Testis (tissue), 3 donors: ENCODE data around the gene MYCBP. TPM values are rescaled to one million over a fixed set of nuclear protein-coding genes. Genes with fewer than 3 reads are reported as not detected.

ENCODE experiments used
- DNase-seq: peaks from one replicate; pipeline ENCODE4 v3.0.0-alpha.2; 2019
- H3K27ac ChIP-seq, 2 donors: fragments of 200-600 bp; sonication (generic); one replicate each; pipeline ENCODE4 v1.5.1; 2019
- H3K27me3 ChIP-seq: fragments of 200-600 bp; sonication (generic); one replicate; pipeline ENCODE4 v1.5.1; 2019
- H3K36me3 ChIP-seq: fragments of 200-600 bp; sonication (generic); one replicate; pipeline ENCODE4 v1.5.1; 2017; ENCODE audit warnings: low read depth; ENCODE audit errors: missing control alignments
- H3K4me1 ChIP-seq: fragments of 200-600 bp; sonication (generic); one replicate; pipeline ENCODE4 v1.5.1; 2019
- H3K4me3 ChIP-seq, 2 donors: fragments of 200-600 bp; sonication (generic); one replicate each; pipeline ENCODE4 v1.5.1; 2017 to 2019
- H3K9me3 ChIP-seq: fragments of 200-600 bp; sonication (generic); one replicate; pipeline ENCODE4 v1.5.1; 2017
- CTCF ChIP-seq, 3 experiments: fragments of 450-650 bp in 2 of 3; fragments of 200-600 bp in 1 of 3; sonication (generic) in 1 of 3; IDR thresholded peaks; one replicate each; pipeline ENCODE4 v1.5.1; 2016 to 2019; ENCODE audit warnings: antibody characterized with exemption in 3 of 3, mild to moderate bottlenecking in 2 of 3, moderate library complexity in 1 of 3
- POLR2A ChIP-seq: fragments of 450-650 bp; IDR thresholded peaks from one replicate; pipeline ENCODE4 v1.6.1; 2017; ENCODE audit warnings: antibody characterized with exemption, mild to moderate bottlenecking, moderate library complexity
- WGBS, 2 donors: methylation state at CpG; one replicate each; pipeline ENCODE4 v1.1.5; 2018; 5-methylcytosine and 5-hydroxymethylcytosine counted together
- intact Hi-C: fragments of 100-400 bp; cut with DNase I; formaldehyde crosslinking; loops from one replicate; pipeline ENCODE4 v1.15.1; 2023; ENCODE audit warnings: low total_unique reads
- polyA plus RNA-seq: library from polyadenylated mRNA; stranded (reverse); fragments of 350-450 nt; fragmentation: Illumina TruSeq; extraction: RNeasy Lipid Tissue Mini Kit (QIAGEN cat#74804); gene quantifications from one replicate; pipeline ENCODE4 v1.2.3, GENCODE V29; 2014; ENCODE audit warnings: low read depth, low replicate concordance; ENCODE audit not compliant: insufficient read depth
- total RNA-seq, 2 donors: library from RNA; depleted of rRNA; stranded (reverse); fragments of >200 nt; gene quantifications; one replicate each; pipeline ENCODE4 v1.2.3, GENCODE V29; 2016

Gene MYCBP
- total and polyA plus RNA-seq, 3 donors from 2014 or later, result 18.5 to 53.0 (median 24.3) TPM

- DNase-seq, result peak; percentile 100
- no peak for TF ChIP-seq CTCF (IDR thresholded peaks at IDR 0.05)
- no peak for TF ChIP-seq POLR2A
- Histone ChIP-seq H3K27ac (peak within 1 kb of the TSS; percentile 88 to 92), H3K4me3 (peak within 1 kb of the TSS; percentile 92 to 98), H3K9me3 (no peaks in the 10 kb centered on the region), H3K36me3 (no peaks in the 10 kb centered on the region), H3K27me3 (no peaks in the 10 kb centered on the region), H3K4me1 (peaks cover 15% of the 10 kb centered on the region)
- 0 to 1% methylated on average over 11 to 67 of the region's 70 CpGs for WGBS, 2 donors
- intact Hi-C loops, result no loop called here
Measured at GRCh38 chr1:38859561-38860453, 13.3 kb downstream of the MYCBP start, which contains the start of gene RRAGC. RRAGC (minus strand) TSS chr1:38859772; CDS start chr1:38859646, 126 bp downstream.

DNA sequence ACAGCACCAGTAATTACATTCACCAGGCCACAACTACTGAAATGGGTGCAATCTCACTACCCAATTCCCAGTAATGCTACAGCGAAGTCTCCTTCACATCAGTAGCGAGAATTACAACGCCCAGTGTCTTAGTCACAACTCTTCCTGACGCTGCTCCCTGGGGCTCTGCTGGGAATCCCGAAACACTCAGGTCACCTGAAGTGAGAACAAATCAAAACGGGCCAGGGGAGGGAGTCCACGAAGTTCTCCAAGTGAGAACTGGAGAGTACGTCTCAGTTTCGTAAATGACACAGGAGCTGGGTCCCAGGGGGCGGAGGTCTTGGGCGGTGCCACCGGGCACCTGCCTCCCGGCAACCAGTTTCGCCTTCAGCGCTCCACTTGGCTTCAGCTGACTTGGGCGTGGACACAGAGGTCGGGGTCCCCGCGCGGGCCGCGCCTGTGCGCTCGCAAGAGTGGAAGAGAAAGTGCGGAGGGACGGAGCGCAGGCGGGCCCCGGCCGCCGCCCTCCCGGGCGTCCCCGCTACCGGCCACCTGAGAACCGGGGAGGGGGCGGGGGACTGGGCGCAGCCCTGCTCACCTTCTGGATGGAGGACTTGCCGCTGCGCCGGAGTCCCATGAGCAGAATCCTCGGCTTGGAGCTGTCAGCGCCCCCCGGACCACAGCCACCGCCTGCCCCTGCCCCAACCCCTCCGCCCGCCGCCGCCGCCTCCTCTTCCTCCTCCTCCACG is 14.2 kb downstream of the MYCBP start:
- WGBS, 2 donors, result 0 to 2% methylated on average over 20 to 50 of the region's 51 CpGs
- peak overlapping the region; percentile 92 to 98 for H3K4me3 ChIP-seq
- intact Hi-C loops, result no loop called here

DNA sequence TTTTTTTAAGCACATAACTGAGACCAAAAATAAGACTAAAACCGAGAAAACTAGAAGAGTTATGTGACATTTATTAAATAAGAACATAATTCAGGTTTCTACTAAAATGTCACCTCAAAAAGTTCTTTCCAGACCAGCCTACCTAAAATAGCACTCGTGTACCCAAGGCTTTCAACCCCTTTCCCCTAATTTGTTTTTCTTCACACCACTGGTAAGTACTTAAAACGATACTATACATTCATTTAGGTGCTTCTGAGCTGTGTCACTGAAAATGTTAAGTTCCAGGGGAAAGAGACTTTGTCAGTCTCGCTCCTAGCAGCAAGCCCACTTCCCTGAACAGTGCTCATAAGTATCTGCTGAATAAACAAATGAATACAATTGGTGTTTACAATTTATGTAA is 20.4 kb downstream of the MYCBP start:
- 80 to 90% methylated on average over 4 of the region's 4 CpGs for WGBS, 2 donors
- intact Hi-C loops, result no loop called here
- no peaks in the 10 kb centered on the region for H3K9me3 ChIP-seq

More for the DNA sequence above, 14.2 kb downstream of the MYCBP start:
- peak; percentile 53 for DNase-seq
- Histone ChIP-seq H3K27ac (peak overlapping the region; percentile 88 to 92), H3K9me3 (no peaks in the 10 kb centered on the region), H3K4me1 (peaks cover 15% of the 10 kb centered on the region), H3K36me3 (no peaks in the 10 kb centered on the region), H3K27me3 (no peaks in the 10 kb centered on the region)
- TF ChIP-seq POLR2A, result no peak
- no peak for TF ChIP-seq CTCF (IDR thresholded peaks at IDR 0.05)

DNA sequence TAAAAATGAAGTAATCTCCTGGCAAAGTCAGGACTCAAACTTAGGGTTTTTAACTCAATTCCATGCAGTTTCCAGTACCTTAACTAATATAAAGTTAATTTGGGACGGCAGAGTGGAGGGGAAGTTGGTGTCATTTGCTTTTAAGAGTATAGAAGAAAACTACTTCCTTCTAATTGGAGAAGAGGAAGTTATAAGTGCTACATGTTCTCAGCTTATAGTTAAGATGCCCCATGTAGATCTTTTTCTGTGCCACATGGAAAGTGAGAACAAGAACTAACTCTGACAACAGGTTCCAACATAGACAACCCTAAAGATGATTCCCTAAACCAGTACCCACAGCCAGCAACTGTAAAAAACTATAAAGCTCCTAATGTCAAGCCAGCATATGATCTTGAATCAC is 25.1 kb downstream of the MYCBP start:
- Histone ChIP-seq H3K36me3 (no peaks in the 10 kb centered on the region), H3K27me3 (no peaks in the 10 kb centered on the region), H3K27ac (no peak overlapping the region), H3K4me3 (no peak overlapping the region), H3K4me1 (no peaks in the 10 kb centered on the region), H3K9me3 (no peaks in the 10 kb centered on the region)
- intact Hi-C loops, result no loop called here
- WGBS, 2 donors, result 77 to 84% methylated on average over 1 of the region's 1 CpG
- no peak for DNase-seq
- no peak for TF ChIP-seq CTCF (IDR thresholded peaks at IDR 0.05)
- no peak for TF ChIP-seq POLR2A

More for the DNA sequence above, 20.4 kb downstream of the MYCBP start:
- peaks cover 4% of the 10 kb centered on the region for H3K4me1 ChIP-seq
- no peak for DNase-seq
- no peak overlapping the region for H3K27ac ChIP-seq
- no peak overlapping the region for H3K4me3 ChIP-seq
- H3K36me3 ChIP-seq, result no peaks in the 10 kb centered on the region
- TF ChIP-seq CTCF (IDR thresholded peaks at IDR 0.05), result no peak
- no peak for TF ChIP-seq POLR2A
- H3K27me3 ChIP-seq, result no peaks in the 10 kb centered on the region
